Colonic mucosa (tissue), 4 donors: ENCODE results near the gene TRIM9. TPM values are rescaled to one million over a fixed set of nuclear protein-coding genes. Genes with fewer than 3 reads are reported as not detected.

Experiments
- DNase-seq: peaks from one replicate; pipeline ENCODE4 v3.0.0-alpha.2; 2020
- H3K27ac ChIP-seq: fragments of 200-600 bp; one replicate; pipeline ENCODE4 v1.8.0; 2021
- H3K27me3 ChIP-seq: fragments of 200-600 bp; one replicate; pipeline ENCODE4 v1.8.0; 2021
- H3K36me3 ChIP-seq: fragments of 200-600 bp; one replicate; pipeline ENCODE4 v1.8.0; 2021
- H3K4me1 ChIP-seq: fragments of 200-600 bp; one replicate; pipeline ENCODE4 v1.8.0; 2021; ENCODE audit warnings: mild to moderate bottlenecking
- H3K4me3 ChIP-seq: fragments of 200-600 bp; one replicate; pipeline ENCODE4 v1.8.0; 2021
- H3K9ac ChIP-seq, 2 donors: one replicate each; pipeline ENCODE4 v1.7.0; 2013; ENCODE audit warnings: control low read depth in 2 of 2, low read depth in 2 of 2, low read length in 2 of 2
- H3K9me3 ChIP-seq: fragments of 200-600 bp; one replicate; pipeline ENCODE4 v1.8.0; 2021
- CTCF ChIP-seq: fragments of 200-600 bp; IDR thresholded peaks from one replicate; pipeline ENCODE4 v1.8.0; 2022; ENCODE audit warnings: antibody characterized with exemption, mild to moderate bottlenecking
- intact Hi-C: fragments of 100-400 bp; cut with DNase I; formaldehyde crosslinking; loops from one replicate; pipeline ENCODE4 v1.14.1; 2022
- total RNA-seq, 2 donors: library from RNA; stranded (reverse); fragmentation: NEBNext Ultra II Directional in 1 of 2; extraction: Animal tissue kit (Norgen Biotek cat#: 25700) in 1 of 2; gene quantifications; one replicate each; pipeline ENCODE4 v1.2.1, GENCODE V29; 2021
- donor health status: healthy.
- donor health status: DM: no; HTN: no; CAD: no.
- donor health status: DM: no; HTN: no; CAD: no.

Gene TRIM9
- total RNA-seq, 2 donors from 2014 or later, result 0.49 to 0.66 TPM

GRCh38 chr14:50977863-50978528, 116.9 kb downstream of the TRIM9 start:
- Histone ChIP-seq H3K9me3 (no peaks in the 10 kb centered on the region), H3K4me1 (no peaks in the 10 kb centered on the region), H3K27ac (no peak overlapping the region), H3K9ac (no peak overlapping the region), H3K36me3 (no peaks in the 10 kb centered on the region), H3K4me3 (no peak overlapping the region), H3K27me3 (no peaks in the 10 kb centered on the region)
- TF ChIP-seq CTCF, result no peak
- no peak for DNase-seq
- intact Hi-C loops, result no loop called here

- H3K27me3 ChIP-seq, result no peaks in the 10 kb centered on the region
- no peak overlapping the region for H3K27ac ChIP-seq
- no peak overlapping the region for H3K9ac ChIP-seq
- TF ChIP-seq CTCF, result no peak
- no peaks in the 10 kb centered on the region for H3K36me3 ChIP-seq
- DNase-seq, result no peak
- intact Hi-C loops, result no loop called here
- no peaks in the 10 kb centered on the region for H3K9me3 ChIP-seq
- H3K4me3 ChIP-seq, result no peak overlapping the region
- H3K4me1 ChIP-seq, result no peaks in the 10 kb centered on the region
Observed at GRCh38 chr14:50974118-50974517, 120.8 kb downstream of the TRIM9 start.

GRCh38 chr14:50972734-50973133, 122.2 kb downstream of the TRIM9 start:
- no peak overlapping the region for H3K4me3 ChIP-seq
- H3K9me3 ChIP-seq, result no peaks in the 10 kb centered on the region
- H3K9ac ChIP-seq, result no peak overlapping the region
- H3K27ac ChIP-seq, result no peak overlapping the region
- TF ChIP-seq CTCF, result no peak
- H3K36me3 ChIP-seq, result no peaks in the 10 kb centered on the region
- no peaks in the 10 kb centered on the region for H3K4me1 ChIP-seq
- intact Hi-C loops, result no loop called here
- no peaks in the 10 kb centered on the region for H3K27me3 ChIP-seq
- no peak for DNase-seq

GRCh38 chr14:50970886-50971781, 123.8 kb downstream of the TRIM9 start:
- DNase-seq, result no peak
- no peak overlapping the region for H3K27ac ChIP-seq
- intact Hi-C loops, result no loop called here
- H3K4me3 ChIP-seq, result no peak overlapping the region
- H3K4me1 ChIP-seq, result no peaks in the 10 kb centered on the region
- H3K36me3 ChIP-seq, result no peaks in the 10 kb centered on the region
- TF ChIP-seq CTCF, result no peak
- H3K27me3 ChIP-seq, result no peaks in the 10 kb centered on the region
- no peak overlapping the region for H3K9ac ChIP-seq
- H3K9me3 ChIP-seq, result no peaks in the 10 kb centered on the region

- H3K27ac ChIP-seq, result no peak overlapping the region
- H3K9me3 ChIP-seq, result no peaks in the 10 kb centered on the region
- no peaks in the 10 kb centered on the region for H3K36me3 ChIP-seq
- intact Hi-C loops, result no loop called here
- H3K4me3 ChIP-seq, result no peak overlapping the region
- no peak for DNase-seq
- H3K27me3 ChIP-seq, result no peaks in the 10 kb centered on the region
- TF ChIP-seq CTCF, result no peak
- H3K4me1 ChIP-seq, result no peaks in the 10 kb centered on the region
- H3K9ac ChIP-seq, result no peak overlapping the region
Observed at GRCh38 chr14:50967790-50968189, 127.1 kb downstream of the TRIM9 start.
